OCI-LY1 (cell line): ENCODE results near the gene CYTH4.

Experiments used
- H2AFZ ChIP-seq: fragments of 200-600 bp; sonication (generic), shearing (Covaris generic); 2 replicates; pipeline ENCODE4 v1.6.0; 2014; ENCODE audit warnings: antibody characterized with exemption, mild to moderate bottlenecking, low read length
- H3F3A ChIP-seq: fragments of 200-600 bp; sonication (generic), shearing (Covaris generic); 2 replicates; pipeline ENCODE4 v1.6.0; 2014; ENCODE audit warnings: mild to moderate bottlenecking, antibody characterized with exemption, low read length, moderate library complexity; ENCODE audit not compliant: insufficient read depth
- H3K27ac ChIP-seq: fragments of 200-600 bp; sonication (generic); 2 replicates; pipeline ENCODE4 v1.5.1; 2014; ENCODE audit warnings: low read length, mixed run types, mild to moderate bottlenecking, low read depth; ENCODE audit not compliant: poor library complexity, severe bottlenecking
- H3K27me3 ChIP-seq: fragments of 200-600 bp; sonication (generic); 2 replicates; pipeline ENCODE4 v1.6.0; 2014; ENCODE audit warnings: antibody characterized with exemption, mild to moderate bottlenecking, low read length, moderate library complexity; ENCODE audit not compliant: insufficient read depth
- H3K36me3 ChIP-seq: fragments of 200-600 bp; sonication (generic); 2 replicates; pipeline ENCODE4 v1.6.1; 2014; ENCODE audit warnings: mild to moderate bottlenecking, antibody characterized with exemption, low read length, moderate library complexity, mixed read lengths; ENCODE audit not compliant: insufficient read depth
- H3K4me1 ChIP-seq: fragments of 200-600 bp; sonication (generic); 2 replicates; pipeline ENCODE4 v1.5.1; 2014; ENCODE audit warnings: mild to moderate bottlenecking, low read length, moderate library complexity; ENCODE audit not compliant: insufficient read depth, severe bottlenecking
- H3K4me2 ChIP-seq: fragments of 200-600 bp; sonication (generic), shearing (Covaris generic); 2 replicates; pipeline ENCODE4 v1.6.1; 2014; ENCODE audit warnings: low read length
- H3K4me3 ChIP-seq: fragments of 200-600 bp; sonication (generic); 2 replicates; pipeline ENCODE4 v1.5.1; 2014; ENCODE audit warnings: low read length, low read depth, mild to moderate bottlenecking, mixed read lengths; ENCODE audit not compliant: poor library complexity, severe bottlenecking
- H3K79me2 ChIP-seq: fragments of 200-600 bp; shearing (Covaris generic); 2 replicates; pipeline ENCODE4 v1.6.1; 2016; ENCODE audit warnings: mixed run types, low read length, mixed read lengths; ENCODE audit not compliant: insufficient read depth
- H3K9ac ChIP-seq: fragments of 200-600 bp; sonication (generic), shearing (Covaris generic); 2 replicates; pipeline ENCODE4 v1.6.1; 2014; ENCODE audit warnings: mild to moderate bottlenecking, low read length, mixed read lengths
- H3K9me2 ChIP-seq: fragments of 200-600 bp; sonication (generic), shearing (Covaris generic); 2 replicates; pipeline ENCODE4 v1.6.1; 2014; ENCODE audit warnings: low read depth, mild to moderate bottlenecking, low read length, mixed read lengths
- H3K9me3 ChIP-seq: fragments of 200-600 bp; shearing (Covaris generic); 2 replicates; pipeline ENCODE4 v1.6.1; 2014; ENCODE audit warnings: low read length, mixed read lengths
- H4K20me1 ChIP-seq: fragments of 200-600 bp; sonication (generic), shearing (Covaris generic); 2 replicates; pipeline ENCODE4 v1.6.0; 2016; ENCODE audit warnings: mild to moderate bottlenecking, low read length; ENCODE audit not compliant: insufficient read depth
- CTCF ChIP-seq: fragments of 200-600 bp; sonication (generic), shearing (Covaris generic); IDR thresholded peaks from 2 replicates; pipeline ENCODE4 v1.5.1; 2017; ENCODE audit warnings: mild to moderate bottlenecking, antibody characterized with exemption, low read length, moderate library complexity, mixed read lengths
- EZH2 ChIP-seq: fragments of 200-600 bp; sonication (generic), shearing (Covaris generic); IDR thresholded peaks from 2 replicates; pipeline ENCODE4 v1.8.0; 2017; ENCODE audit warnings: borderline replicate concordance, mixed run types, mild to moderate bottlenecking, antibody characterized with exemption, low read length, moderate library complexity, mixed read lengths

The CYTH4 gene

GRCh38 chr22:37354261-37354660 is 72.0 kb downstream of the CYTH4 start:
- Histone ChIP-seq H3K79me2 (no peaks in the 10 kb centered on the region), H3K9ac (no peak overlapping the region)

GRCh38 chr22:37354670-37355069 is 72.4 kb downstream of the CYTH4 start:
- Histone ChIP-seq H3K79me2 (no peaks in the 10 kb centered on the region), H3K4me2 (no peak overlapping the region), H4K20me1 (no peaks in the 10 kb centered on the region), H3K27ac (no peak overlapping the region), H3K9me2 (no peaks in the 10 kb centered on the region), H3K27me3 (peaks cover 32% of the 10 kb centered on the region), H3K4me3 (no peak overlapping the region), H3F3A (no peaks in the 10 kb centered on the region), H2AFZ (no peak overlapping the region), H3K9me3 (no peaks in the 10 kb centered on the region), H3K36me3 (no peaks in the 10 kb centered on the region), H3K9ac (no peak overlapping the region), H3K4me1 (no peaks in the 10 kb centered on the region)
- no peak for TF ChIP-seq CTCF
- TF ChIP-seq EZH2, result no peak

More at GRCh38 chr22:37354261-37354660, 72.0 kb downstream of the CYTH4 start:
- no peak overlapping the region for H3K4me2 ChIP-seq
- TF ChIP-seq EZH2, result no peak
- no peaks in the 10 kb centered on the region for H3K9me3 ChIP-seq
- no peaks in the 10 kb centered on the region for H4K20me1 ChIP-seq
- H3K36me3 ChIP-seq, result no peaks in the 10 kb centered on the region
- H3F3A ChIP-seq, result no peaks in the 10 kb centered on the region
- no peak overlapping the region for H3K27ac ChIP-seq
- no peaks in the 10 kb centered on the region for H3K4me1 ChIP-seq
- no peak overlapping the region for H3K4me3 ChIP-seq
- H3K9me2 ChIP-seq, result no peaks in the 10 kb centered on the region
- H3K27me3 ChIP-seq, result peaks cover 32% of the 10 kb centered on the region
- no peak overlapping the region for H2AFZ ChIP-seq

GRCh38 chr22:37355174-37355573 is 72.9 kb downstream of the CYTH4 start:
- no peaks in the 10 kb centered on the region for H3K79me2 ChIP-seq
- H3K9me2 ChIP-seq, result no peaks in the 10 kb centered on the region
- H4K20me1 ChIP-seq, result no peaks in the 10 kb centered on the region
- no peak overlapping the region for H3K27ac ChIP-seq
- H3K4me1 ChIP-seq, result no peaks in the 10 kb centered on the region
- peaks cover 29% of the 10 kb centered on the region for H3K27me3 ChIP-seq
- H3K4me2 ChIP-seq, result no peak overlapping the region
- H3K9ac ChIP-seq, result no peak overlapping the region
- no peaks in the 10 kb centered on the region for H3K36me3 ChIP-seq
- no peak overlapping the region for H2AFZ ChIP-seq
- no peaks in the 10 kb centered on the region for H3F3A ChIP-seq
- no peaks in the 10 kb centered on the region for H3K9me3 ChIP-seq
- TF ChIP-seq EZH2 (no peak), CTCF (no peak)
- no peak overlapping the region for H3K4me3 ChIP-seq

GRCh38 chr22:37356922-37357321 is 74.6 kb downstream of the CYTH4 start:
- Histone ChIP-seq H4K20me1 (no peaks in the 10 kb centered on the region), H3K9ac (no peak overlapping the region), H3K9me3 (no peaks in the 10 kb centered on the region), H3K9me2 (no peaks in the 10 kb centered on the region), H3K27ac (no peak overlapping the region), H3K27me3 (peaks cover 32% of the 10 kb centered on the region), H3K4me2 (no peak overlapping the region), H3K79me2 (no peaks in the 10 kb centered on the region), H3K4me1 (no peaks in the 10 kb centered on the region), H3K36me3 (no peaks in the 10 kb centered on the region), H3K4me3 (no peak overlapping the region), H2AFZ (no peak overlapping the region), H3F3A (no peaks in the 10 kb centered on the region)
- TF ChIP-seq CTCF (no peak), EZH2 (no peak)
